Activated CD4-positive, alpha-beta T cell treated with anti-CD3 and anti-CD28 coated beads, Interleukin-2, Interleukin-6, amounts not matched to agents 100 ng/mL and 50 ng/mL, durations not matched to agents 16 hours and 8 hours (primary cell): Measurements from ENCODE around the gene ADAMTS16.
"Not testable (repeated sequence)": the region's sequence is repeated elsewhere in the genome, so short reads cannot be mapped to it uniquely, and the experiment has no call there.

Source experiments
- DNase-seq: peaks from one replicate; pipeline ENCODE4 v3.0.0-alpha.2; 2020

Gene ADAMTS16

GRCh38 chr5:5139777-5140478, at the start of gene ADAMTS16:
Gene ADAMTS16 (plus strand): TSS chr5:5140330. CDS start chr5:5140468, 138 bp downstream.
- no peak for DNase-seq

DNA sequence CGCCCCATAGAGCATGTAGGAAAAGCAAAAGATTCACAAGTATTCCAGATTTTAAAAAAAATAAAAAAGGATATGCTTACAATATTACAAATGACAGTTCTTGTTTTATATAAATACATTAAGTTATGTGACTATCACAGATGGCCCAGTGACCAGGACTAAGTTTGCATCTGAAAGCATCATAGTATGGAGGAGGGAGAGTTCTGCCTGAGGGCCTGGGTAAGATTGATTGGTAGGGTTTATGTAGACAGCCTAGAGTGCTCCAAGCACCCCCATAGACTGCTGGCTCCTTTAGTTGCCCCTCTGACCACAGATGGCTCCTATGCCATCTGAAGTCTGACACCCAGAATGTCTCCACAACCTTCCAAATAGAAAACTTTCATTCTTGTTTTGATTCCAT, 48.0 kb upstream of the ADAMTS16 start:
- no peak for DNase-seq

DNA sequence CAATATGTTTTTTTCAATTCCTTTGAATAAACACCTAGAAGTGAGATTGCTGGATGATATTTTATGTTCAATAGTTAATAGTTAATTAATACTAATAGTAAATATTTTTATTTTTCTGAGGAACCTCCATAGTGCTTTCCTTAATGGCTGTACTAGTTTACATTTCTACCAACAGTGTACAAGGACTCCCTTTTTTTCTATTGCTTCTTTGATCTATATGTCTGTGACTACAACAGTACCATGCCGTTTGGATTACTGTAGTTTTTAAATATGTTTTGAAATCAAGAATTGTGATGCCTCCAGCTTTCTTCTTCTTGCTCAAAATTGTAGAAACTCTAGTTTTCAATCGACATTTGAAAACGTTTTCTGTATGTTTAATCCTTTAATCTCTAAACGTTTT, 39.5 kb upstream of the ADAMTS16 start:
- no peak for DNase-seq

DNA sequence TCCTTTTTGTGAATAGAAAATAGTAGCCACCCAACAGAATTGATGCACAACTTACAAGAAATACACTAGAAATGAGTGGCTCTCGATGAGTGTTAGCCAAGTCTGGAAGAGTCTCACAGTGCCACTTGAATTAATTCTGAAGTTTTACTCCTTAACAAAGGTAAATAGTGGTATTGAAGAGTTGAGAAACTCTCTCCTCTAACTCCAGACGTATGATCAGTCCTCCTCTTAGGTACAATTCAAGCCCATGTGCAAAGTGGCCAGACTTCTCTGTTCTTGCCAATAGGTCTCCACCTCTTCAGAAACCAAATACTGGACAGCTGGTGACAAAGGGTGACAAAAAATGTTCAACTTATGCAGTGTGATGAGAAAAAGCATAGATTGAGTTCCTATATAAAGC, 38.5 kb upstream of the ADAMTS16 start:
- DNase-seq, result no peak

DNA sequence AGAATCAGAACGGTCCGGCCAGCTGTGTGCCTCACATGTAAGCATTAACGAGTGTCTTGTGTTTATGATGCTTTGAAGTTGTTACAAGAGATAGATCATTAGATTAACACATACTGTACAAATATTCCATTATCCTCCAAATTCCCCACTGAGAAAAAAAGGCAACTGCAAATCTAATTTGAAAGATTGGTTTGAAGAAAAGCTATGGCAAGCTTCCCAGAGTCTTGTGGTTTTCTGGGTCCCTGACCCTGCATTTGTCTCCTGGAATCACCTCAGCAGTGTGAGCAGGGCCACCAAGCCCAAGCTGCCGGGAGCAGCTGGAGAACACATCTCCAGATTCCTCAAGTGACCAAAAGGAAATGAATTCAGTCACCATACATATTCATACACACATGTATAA, 36.9 kb upstream of the ADAMTS16 start:
- no peak for DNase-seq

DNA sequence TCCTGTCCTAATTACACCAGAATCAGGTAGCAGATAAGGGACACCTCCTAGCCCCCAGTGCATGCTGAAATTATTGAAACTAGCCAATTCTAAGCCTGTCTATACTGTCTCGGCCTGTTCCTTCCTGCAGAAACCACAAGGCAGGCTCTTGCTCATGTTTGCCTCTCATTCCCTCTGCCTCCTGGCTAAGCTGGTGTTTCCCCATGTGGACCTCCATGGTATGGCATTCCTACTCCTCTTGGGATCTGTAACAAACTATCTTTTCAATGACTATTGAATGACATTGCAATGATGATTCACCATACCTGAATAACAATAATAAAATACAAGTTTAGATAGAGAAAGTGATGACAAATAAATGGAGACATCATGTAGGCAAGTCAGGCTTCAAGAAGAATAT, 35.6 kb upstream of the ADAMTS16 start:
- no peak for DNase-seq

- no peak for DNase-seq
Measured at GRCh38 chr5:5105531-5105930, 34.6 kb upstream of the ADAMTS16 start.

GRCh38 chr5:5116956-5117355, 23.2 kb upstream of the ADAMTS16 start:
- no peak for DNase-seq

DNA sequence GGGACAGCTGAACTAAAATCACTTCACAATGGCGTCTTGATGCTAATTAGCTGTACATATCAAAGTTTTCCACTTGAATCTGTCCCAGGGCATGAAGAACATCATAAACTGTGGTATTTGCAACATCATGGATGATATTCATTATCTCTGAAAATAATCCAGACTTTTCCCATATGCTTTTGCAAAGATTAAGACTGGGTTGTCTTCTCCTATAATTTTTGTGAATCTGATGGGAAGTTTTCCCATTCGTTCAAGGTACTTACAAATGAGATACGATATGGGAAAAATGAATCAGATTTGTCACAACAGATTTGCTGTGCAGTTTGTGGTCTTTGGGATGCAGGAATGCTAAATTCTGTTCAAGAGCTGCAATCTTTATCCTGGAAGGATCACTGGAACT, 17.4 kb upstream of the ADAMTS16 start:
- no peak for DNase-seq

- DNase-seq, result no peak
Measured at GRCh38 chr5:5124231-5124630, 15.9 kb upstream of the ADAMTS16 start.

GRCh38 chr5:5126444-5126843, 13.7 kb upstream of the ADAMTS16 start:
- no peak for DNase-seq

- DNase-seq, result no peak
Measured at GRCh38 chr5:5128766-5129165, 11.4 kb upstream of the ADAMTS16 start.

DNA sequence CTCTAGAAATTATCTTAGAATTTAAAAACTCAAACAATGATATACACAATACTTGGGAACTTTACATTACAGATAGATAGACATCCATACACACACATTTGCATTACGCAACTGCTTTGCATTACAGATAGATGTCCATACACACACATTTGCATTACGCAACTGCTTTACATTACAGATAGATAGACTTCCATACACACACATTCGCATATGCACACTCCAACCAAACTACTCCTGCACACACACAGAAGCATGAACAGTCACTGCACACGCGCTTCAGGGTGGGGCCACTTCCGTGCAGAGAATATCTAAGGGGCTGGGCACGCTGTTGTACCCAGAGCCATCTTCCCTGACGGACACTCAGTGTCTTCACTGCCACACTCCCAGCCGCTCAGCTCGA, 7.9 kb upstream of the ADAMTS16 start:
- DNase-seq, result no peak

GRCh38 chr5:5132693-5133295, 7.3 kb upstream of the ADAMTS16 start:
- DNase-seq, result no peak

GRCh38 chr5:5134107-5134506, 6.0 kb upstream of the ADAMTS16 start:
- no peak for DNase-seq

- no peak for DNase-seq
Measured at GRCh38 chr5:5135957-5136676, 4.0 kb upstream of the ADAMTS16 start.

DNA sequence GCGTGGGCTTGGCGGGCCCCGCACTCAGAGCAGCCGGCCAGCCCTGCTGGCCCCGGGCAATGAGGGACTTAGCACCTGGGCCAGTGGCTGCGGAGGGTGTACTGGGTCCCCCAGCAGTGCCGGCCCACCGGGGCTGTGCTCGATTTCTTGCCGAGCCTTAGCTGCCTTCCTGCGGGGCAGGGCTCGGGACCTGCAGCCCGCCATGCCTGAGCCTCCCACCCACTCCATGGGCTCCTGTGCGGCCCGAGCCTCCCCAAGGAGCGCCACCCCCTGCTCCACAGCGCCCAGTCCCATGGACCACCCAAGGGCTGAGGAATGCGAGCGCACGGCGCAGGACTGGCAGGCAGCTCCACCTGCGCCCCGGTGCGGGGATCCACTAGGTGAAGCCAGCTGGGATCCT, 2.3 kb upstream of the ADAMTS16 start:
- not testable (repeated sequence) for DNase-seq

GRCh38 chr5:5139336-5139776, 774 bp upstream of the ADAMTS16 start:
- DNase-seq, result no peak

GRCh38 chr5:5140479-5141338, 579 bp downstream of the ADAMTS16 start:
- DNase-seq, result no peak

DNA sequence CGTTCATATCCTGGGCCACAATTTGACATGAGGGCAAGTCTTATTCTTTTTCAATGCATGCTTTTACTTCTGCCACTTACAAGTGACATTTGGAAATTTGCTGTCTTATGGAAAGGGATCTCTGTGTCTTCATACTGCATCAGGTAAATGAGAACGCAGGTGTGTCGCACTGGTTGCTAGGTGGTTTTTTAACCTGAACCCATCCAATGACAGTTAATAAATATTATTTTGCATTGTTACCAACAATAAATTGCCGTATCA, 1.1 kb downstream of the ADAMTS16 start:
- DNase-seq, result no peak

- peak; percentile 56 for DNase-seq
Measured at GRCh38 chr5:5141625-5142525, 1.7 kb downstream of the ADAMTS16 start.

GRCh38 chr5:5144441-5144840, 4.3 kb downstream of the ADAMTS16 start:
- DNase-seq, result no peak
